DOHH2 (cell line): ENCODE data around the gene ITPR1.

ENCODE experiments used
- EZH2phosphoT487 ChIP-seq: fragments of 200-600 bp; sonication (generic); IDR thresholded peaks from 2 replicates; pipeline ENCODE4 v1.6.1; 2017; ENCODE audit warnings: borderline replicate concordance, mild to moderate bottlenecking, antibody characterized with exemption, low read length, moderate library complexity, mixed read lengths
- TF ChIP-seq, protein P1 (sequence below): fragments of 200-600 bp; sonication (generic); IDR thresholded peaks from one replicate; pipeline ENCODE4 v1.5.1; 2014; ENCODE audit warnings: antibody characterized with exemption, mild to moderate bottlenecking, low read depth, low read length; ENCODE audit not compliant: poor library complexity, severe bottlenecking

DNA sequence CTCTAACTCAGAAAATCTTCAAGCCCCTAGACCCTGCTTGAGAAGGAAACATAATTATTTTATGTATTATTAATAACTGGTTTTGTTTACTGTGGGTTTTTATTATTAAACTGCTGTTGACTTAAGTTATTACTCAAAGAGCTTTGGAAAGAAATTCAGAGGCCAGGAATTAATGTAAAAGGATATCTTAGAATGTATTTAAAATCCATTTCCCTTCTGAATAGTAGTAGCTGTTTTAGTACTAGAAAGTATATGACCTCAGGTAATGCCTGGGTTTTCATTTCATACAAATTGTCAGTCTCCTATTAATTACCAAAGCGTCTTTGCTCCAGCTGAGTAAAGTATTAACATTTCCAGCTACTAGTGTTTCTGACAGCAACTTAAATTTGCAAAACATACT is 223.1 kb downstream of the ITPR1 start:
- TF ChIP-seq, protein P1, sequence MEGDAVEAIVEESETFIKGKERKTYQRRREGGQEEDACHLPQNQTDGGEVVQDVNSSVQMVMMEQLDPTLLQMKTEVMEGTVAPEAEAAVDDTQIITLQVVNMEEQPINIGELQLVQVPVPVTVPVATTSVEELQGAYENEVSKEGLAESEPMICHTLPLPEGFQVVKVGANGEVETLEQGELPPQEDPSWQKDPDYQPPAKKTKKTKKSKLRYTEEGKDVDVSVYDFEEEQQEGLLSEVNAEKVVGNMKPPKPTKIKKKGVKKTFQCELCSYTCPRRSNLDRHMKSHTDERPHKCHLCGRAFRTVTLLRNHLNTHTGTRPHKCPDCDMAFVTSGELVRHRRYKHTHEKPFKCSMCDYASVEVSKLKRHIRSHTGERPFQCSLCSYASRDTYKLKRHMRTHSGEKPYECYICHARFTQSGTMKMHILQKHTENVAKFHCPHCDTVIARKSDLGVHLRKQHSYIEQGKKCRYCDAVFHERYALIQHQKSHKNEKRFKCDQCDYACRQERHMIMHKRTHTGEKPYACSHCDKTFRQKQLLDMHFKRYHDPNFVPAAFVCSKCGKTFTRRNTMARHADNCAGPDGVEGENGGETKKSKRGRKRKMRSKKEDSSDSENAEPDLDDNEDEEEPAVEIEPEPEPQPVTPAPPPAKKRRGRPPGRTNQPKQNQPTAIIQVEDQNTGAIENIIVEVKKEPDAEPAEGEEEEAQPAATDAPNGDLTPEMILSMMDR = no peak
- TF ChIP-seq EZH2phosphoT487 = no peak
